Breast epithelium (tissue), 4 donors: ENCODE data around the gene UPP2. TPM values are rescaled to one million over a fixed set of nuclear protein-coding genes. Genes with fewer than 3 reads are reported as not detected.

Experiments used
- DNase-seq, 2 donors: peaks; one replicate each; pipeline ENCODE4 v3.0.0-alpha.2; 2019; ENCODE audit warnings: low spot score in 2 of 2
- H3K27ac ChIP-seq, 2 donors: fragments of 200-600 bp; sonication (generic) in 1 of 2; one replicate each; pipeline ENCODE4 v1.5.1; 2016 to 2019; ENCODE audit warnings: mild to moderate bottlenecking in 1 of 2
- H3K27me3 ChIP-seq, 2 donors: fragments of 200-600 bp; sonication (generic) in 1 of 2; one replicate each; pipeline versions ENCODE4 v1.5.1 to v1.6.0; 2017 to 2019; ENCODE audit warnings: control low read depth in 1 of 2, mild to moderate bottlenecking in 1 of 2
- H3K36me3 ChIP-seq: fragments of 200-600 bp; one replicate; pipeline ENCODE4 v1.5.1; 2019
- H3K4me1 ChIP-seq, 2 donors: fragments of 200-600 bp; sonication (generic); one replicate each; pipeline ENCODE4 v1.5.1; 2016 to 2019; ENCODE audit warnings: control low read depth in 1 of 2
- H3K4me3 ChIP-seq, 3 donors: fragments of 200-600 bp; sonication (generic); 1 replicate in 2 of 3; 2 replicates in 1 of 3; pipeline ENCODE4 v1.5.1; 2016 to 2019; ENCODE audit warnings: mild to moderate bottlenecking in 3 of 3, moderate library complexity in 2 of 3
- H3K9me3 ChIP-seq, 2 donors: fragments of 200-600 bp; sonication (generic) in 1 of 2; one replicate each; pipeline ENCODE4 v1.5.1; 2016 to 2019; ENCODE audit warnings: control low read depth in 1 of 2
- CTCF ChIP-seq, 3 donors: fragments of 450-650 bp; IDR thresholded peaks; one replicate each; pipeline ENCODE4 v1.5.1; 2016 to 2017; ENCODE audit warnings: antibody characterized with exemption in 3 of 3, mild to moderate bottlenecking in 3 of 3, moderate library complexity in 3 of 3
- POLR2A ChIP-seq: fragments of 450-650 bp; IDR thresholded peaks from one replicate; pipeline ENCODE4 v1.6.1; 2016; ENCODE audit warnings: antibody characterized with exemption, mild to moderate bottlenecking, moderate library complexity
- POLR2AphosphoS5 ChIP-seq, 3 donors: sonication (generic); formaldehyde crosslinking; IDR thresholded peaks; one replicate each; pipeline ENCODE4 v1.6.1; 2017; ENCODE audit warnings: antibody characterized with exemption in 3 of 3
- intact Hi-C: fragments of 100-400 bp; cut with DNase I; formaldehyde crosslinking; loops from one replicate; pipeline ENCODE4 v1.15.1; 2023; ENCODE audit warnings: low total_unique reads
- total RNA-seq, 3 donors: library from RNA; depleted of rRNA; stranded (reverse); fragments of >200 nt; gene quantifications; one replicate each; pipeline ENCODE4 v1.1.0, GENCODE V29; 2016

UPP2 gene
- total RNA-seq, 3 donors from 2014 or later, result 0.16 TPM; not detected in 2

GRCh38 chr2:158138255-158138654, 36.6 kb downstream of the UPP2 start:
- Histone ChIP-seq H3K27me3 (no peaks in the 10 kb centered on the region), H3K9me3 (no peaks in the 10 kb centered on the region), H3K36me3 (no peaks in the 10 kb centered on the region), H3K4me3 (no peak overlapping the region), H3K27ac (no peak overlapping the region), H3K4me1 (no peaks in the 10 kb centered on the region)
- no peak for DNase-seq
- intact Hi-C loops, result no loop called here
- no peak for TF ChIP-seq CTCF (IDR thresholded peaks at IDR 0.05)
- TF ChIP-seq POLR2AphosphoS5 (IDR thresholded peaks at IDR 0.05), result no peak
- no peak for TF ChIP-seq POLR2A

GRCh38 chr2:158140201-158140600, 38.5 kb downstream of the UPP2 start:
- no peak overlapping the region for H3K4me3 ChIP-seq
- no peak for DNase-seq
- no peaks in the 10 kb centered on the region for H3K36me3 ChIP-seq
- intact Hi-C loops, result no loop called here
- no peaks in the 10 kb centered on the region for H3K27me3 ChIP-seq
- H3K27ac ChIP-seq, result no peak overlapping the region
- no peaks in the 10 kb centered on the region for H3K4me1 ChIP-seq
- TF ChIP-seq CTCF (IDR thresholded peaks at IDR 0.05) (no peak), POLR2A (no peak), POLR2AphosphoS5 (IDR thresholded peaks at IDR 0.05) (no peak)
- no peaks in the 10 kb centered on the region for H3K9me3 ChIP-seq

GRCh38 chr2:158142165-158142564, 40.5 kb downstream of the UPP2 start:
- TF ChIP-seq POLR2AphosphoS5 (IDR thresholded peaks at IDR 0.05), result no peak
- no peak for TF ChIP-seq POLR2A
- no peak for TF ChIP-seq CTCF (IDR thresholded peaks at IDR 0.05)
- no peak overlapping the region for H3K27ac ChIP-seq
- no peaks in the 10 kb centered on the region for H3K9me3 ChIP-seq
- intact Hi-C loops, result no loop called here
- DNase-seq, result no peak
- no peak overlapping the region for H3K4me3 ChIP-seq
- no peaks in the 10 kb centered on the region for H3K4me1 ChIP-seq
- no peaks in the 10 kb centered on the region for H3K27me3 ChIP-seq
- H3K36me3 ChIP-seq, result no peaks in the 10 kb centered on the region

GRCh38 chr2:158142568-158143332, 41.1 kb downstream of the UPP2 start:
- no peaks in the 10 kb centered on the region for H3K4me1 ChIP-seq
- no peaks in the 10 kb centered on the region for H3K9me3 ChIP-seq
- no peak overlapping the region for H3K4me3 ChIP-seq
- H3K27me3 ChIP-seq, result no peaks in the 10 kb centered on the region
- DNase-seq, result no peak
- H3K27ac ChIP-seq, result no peak overlapping the region
- no peaks in the 10 kb centered on the region for H3K36me3 ChIP-seq
- TF ChIP-seq POLR2AphosphoS5 (IDR thresholded peaks at IDR 0.05) (no peak), POLR2A (no peak), CTCF (IDR thresholded peaks at IDR 0.05) (no peak)
- intact Hi-C loops, result no loop called here

GRCh38 chr2:158143703-158144360, 42.2 kb downstream of the UPP2 start:
- no peak for TF ChIP-seq POLR2A
- TF ChIP-seq CTCF (IDR thresholded peaks at IDR 0.05), result no peak
- no peak for TF ChIP-seq POLR2AphosphoS5 (IDR thresholded peaks at IDR 0.05)

More at GRCh38 chr2:158143703-158144360, 42.2 kb downstream of the UPP2 start:
- no peak for DNase-seq
- H3K27me3 ChIP-seq, result no peaks in the 10 kb centered on the region
- no peak overlapping the region for H3K27ac ChIP-seq
- no peaks in the 10 kb centered on the region for H3K36me3 ChIP-seq
- H3K4me3 ChIP-seq, result no peak overlapping the region
- no peaks in the 10 kb centered on the region for H3K9me3 ChIP-seq
- H3K4me1 ChIP-seq, result no peaks in the 10 kb centered on the region
- intact Hi-C loops, result no loop called here
